ENCODE measurements around the gene FAM184A. TPM values are rescaled to one million over a fixed set of nuclear protein-coding genes. Genes with fewer than 3 reads are reported as not detected.

FAM184A gene
- total RNA-seq, 1 donor from 2014 or later: 4.8 TPM

- no peak for DNase-seq (ENCODE audit: low spot score)
Measured at GRCh38 chr6:119061215-119061614, 17.2 kb downstream of the FAM184A start.

- no peak for DNase-seq (ENCODE audit: low spot score)
Measured at GRCh38 chr6:119060255-119060907, 18.1 kb downstream of the FAM184A start.

- DNase-seq (ENCODE audit: low spot score): no peak
Measured at GRCh38 chr6:119055069-119055468, 23.4 kb downstream of the FAM184A start.

GRCh38 chr6:119052987-119053386 is 25.5 kb downstream of the FAM184A start:
- no peak for DNase-seq (ENCODE audit: low spot score)

GRCh38 chr6:119052292-119052889 is 26.1 kb downstream of the FAM184A start:
- DNase-seq (ENCODE audit: low spot score): no peak

GRCh38 chr6:119044255-119044654 is 34.2 kb downstream of the FAM184A start:
- DNase-seq (ENCODE audit: low spot score): no peak

- DNase-seq (ENCODE audit: low spot score): no peak
Measured at GRCh38 chr6:119043783-119044182, 34.7 kb downstream of the FAM184A start.

GRCh38 chr6:119043265-119043664 is 35.2 kb downstream of the FAM184A start:
- no peak for DNase-seq (ENCODE audit: low spot score)

GRCh38 chr6:119040636-119041035 is 37.8 kb downstream of the FAM184A start:
- no peak for DNase-seq (ENCODE audit: low spot score)

GRCh38 chr6:119040229-119040628 is 38.2 kb downstream of the FAM184A start:
- DNase-seq (ENCODE audit: low spot score): no peak

GRCh38 chr6:119037941-119038623 is 40.4 kb downstream of the FAM184A start:
- no peak for DNase-seq (ENCODE audit: low spot score)

- DNase-seq (ENCODE audit: low spot score): no peak
Measured at GRCh38 chr6:119037264-119037663, 41.2 kb downstream of the FAM184A start.

GRCh38 chr6:119036081-119036480 is 42.4 kb downstream of the FAM184A start:
- DNase-seq (ENCODE audit: low spot score): no peak

- no peak for DNase-seq (ENCODE audit: low spot score)
Measured at GRCh38 chr6:119035459-119035858, 43.0 kb downstream of the FAM184A start.

- DNase-seq (ENCODE audit: low spot score): no peak
Measured at GRCh38 chr6:119034827-119035458, 43.5 kb downstream of the FAM184A start.

- DNase-seq (ENCODE audit: low spot score): no peak
Measured at GRCh38 chr6:119032428-119032827, 46.0 kb downstream of the FAM184A start.

GRCh38 chr6:119030759-119031158 is 47.7 kb downstream of the FAM184A start:
- no peak for DNase-seq (ENCODE audit: low spot score)

GRCh38 chr6:119028091-119028490 is 50.4 kb downstream of the FAM184A start:
- no peak for DNase-seq (ENCODE audit: low spot score)

- DNase-seq (ENCODE audit: low spot score): no peak
Measured at GRCh38 chr6:119027465-119027864, 51.0 kb downstream of the FAM184A start.

- no peak for DNase-seq (ENCODE audit: low spot score)
Measured at GRCh38 chr6:119026822-119027221, 51.6 kb downstream of the FAM184A start.

GRCh38 chr6:119025793-119026192 is 52.7 kb downstream of the FAM184A start:
- no peak for DNase-seq (ENCODE audit: low spot score)

GRCh38 chr6:119024111-119024510 is 54.4 kb downstream of the FAM184A start:
- DNase-seq (ENCODE audit: low spot score): no peak

All from mesenteric fat pad (tissue), 1 donor.